CD8-positive, alpha-beta memory T cell (primary cell): ENCODE data around the gene PNMA1. TPM values are rescaled to one million over a fixed set of nuclear protein-coding genes. Genes with fewer than 3 reads are reported as not detected.

Experiments used
- CTCF ChIA-PET: fragments of 350-600 bp; sonication (Branson Sonifier 250); formaldehyde crosslinking; loops from one replicate; lab custom pipeline; 2021; ENCODE audit warnings: antibody characterized with exemption; lab: Charles Lee
- POLR2A ChIA-PET: fragments of 350-600 bp; sonication (Branson Sonifier 250); formaldehyde crosslinking; loops from one replicate; lab custom pipeline; 2021; ENCODE audit warnings: antibody characterized with exemption; lab: Charles Lee
- DNase-seq, 5 donors: peaks; one replicate each; pipeline versions ENCODE4 v3.0.0 to v3.0.0-alpha.2; 2020 to 2022; ENCODE audit warnings: mixed read lengths in 1 of 5
- H3K27ac ChIP-seq: one replicate; pipeline ENCODE4 v1.7.0; 2013; ENCODE audit warnings: low read depth, mild to moderate bottlenecking, low read length, moderate library complexity
- H3K27me3 ChIP-seq: 2 replicates; pipeline ENCODE4 v1.7.0; 2013; ENCODE audit warnings: low read length, mild to moderate bottlenecking; ENCODE audit not compliant: insufficient read depth, poor library complexity, severe bottlenecking
- H3K36me3 ChIP-seq: 2 replicates; pipeline ENCODE4 v1.7.0; 2013; ENCODE audit warnings: mild to moderate bottlenecking, low read length, moderate library complexity; ENCODE audit not compliant: insufficient read depth
- H3K4me1 ChIP-seq: 2 replicates; pipeline ENCODE4 v1.7.0; 2013; ENCODE audit warnings: mild to moderate bottlenecking, low read length, moderate library complexity; ENCODE audit not compliant: insufficient read depth
- H3K4me3 ChIP-seq: 2 replicates; pipeline ENCODE4 v1.7.0; 2013; ENCODE audit warnings: mild to moderate bottlenecking, low read length
- H3K9me3 ChIP-seq: 2 replicates; pipeline ENCODE4 v1.7.0; 2013; ENCODE audit warnings: mild to moderate bottlenecking, low read length
- H3K27ac Mint-ChIP-seq, 8 donors: one replicate each; pipeline ENCODE4 v1.8.0; 2020 to 2021; ENCODE audit warnings: mixed read lengths in 8 of 8, mild to moderate bottlenecking in 6 of 8, inconsistent platforms in 3 of 8, moderate library complexity in 3 of 8
- H3K27me3 Mint-ChIP-seq, 2 donors: one replicate each; pipeline ENCODE4 v1.8.0; 2020 to 2021; ENCODE audit warnings: mixed read lengths in 2 of 2, mild to moderate bottlenecking in 1 of 2, moderate library complexity in 1 of 2
- H3K36me3 Mint-ChIP-seq, 3 donors: one replicate each; pipeline ENCODE4 v1.8.0; 2020 to 2021; ENCODE audit warnings: mixed read lengths in 3 of 3, inconsistent platforms in 1 of 3, mild to moderate bottlenecking in 1 of 3
- H3K4me1 Mint-ChIP-seq, 3 donors: one replicate each; pipeline ENCODE4 v1.8.0; 2020 to 2021; ENCODE audit warnings: mixed read lengths in 3 of 3, inconsistent platforms in 1 of 3, mild to moderate bottlenecking in 1 of 3
- H3K4me3 Mint-ChIP-seq, 7 donors: one replicate each; pipeline ENCODE4 v1.8.0; 2020 to 2021; ENCODE audit warnings: mixed read lengths in 7 of 7, mild to moderate bottlenecking in 6 of 7, moderate library complexity in 4 of 7, inconsistent platforms in 2 of 7
- H3K9me3 Mint-ChIP-seq, 5 donors: one replicate each; pipeline ENCODE4 v1.8.0; 2020 to 2022; ENCODE audit warnings: mixed read lengths in 5 of 5, mild to moderate bottlenecking in 3 of 5, moderate library complexity in 2 of 5, inconsistent platforms in 1 of 5
- polyA plus RNA-seq: library from polyadenylated mRNA; unstranded; fragments of 300-500 nt; fragmentation: Illumina TruSeq; gene quantifications from one replicate; pipeline ENCODE4 v1.2.3, GENCODE V29; 2021
- total RNA-seq, 2 experiments: library from RNA; stranded (reverse); gene quantifications; one replicate each; pipeline ENCODE4 v1.2.3, GENCODE V29; 2021

The PNMA1 gene
- total and polyA plus RNA-seq, 3 experiments from 2014 or later = 43.7 to 61.0 (median 56.8) TPM

DNA sequence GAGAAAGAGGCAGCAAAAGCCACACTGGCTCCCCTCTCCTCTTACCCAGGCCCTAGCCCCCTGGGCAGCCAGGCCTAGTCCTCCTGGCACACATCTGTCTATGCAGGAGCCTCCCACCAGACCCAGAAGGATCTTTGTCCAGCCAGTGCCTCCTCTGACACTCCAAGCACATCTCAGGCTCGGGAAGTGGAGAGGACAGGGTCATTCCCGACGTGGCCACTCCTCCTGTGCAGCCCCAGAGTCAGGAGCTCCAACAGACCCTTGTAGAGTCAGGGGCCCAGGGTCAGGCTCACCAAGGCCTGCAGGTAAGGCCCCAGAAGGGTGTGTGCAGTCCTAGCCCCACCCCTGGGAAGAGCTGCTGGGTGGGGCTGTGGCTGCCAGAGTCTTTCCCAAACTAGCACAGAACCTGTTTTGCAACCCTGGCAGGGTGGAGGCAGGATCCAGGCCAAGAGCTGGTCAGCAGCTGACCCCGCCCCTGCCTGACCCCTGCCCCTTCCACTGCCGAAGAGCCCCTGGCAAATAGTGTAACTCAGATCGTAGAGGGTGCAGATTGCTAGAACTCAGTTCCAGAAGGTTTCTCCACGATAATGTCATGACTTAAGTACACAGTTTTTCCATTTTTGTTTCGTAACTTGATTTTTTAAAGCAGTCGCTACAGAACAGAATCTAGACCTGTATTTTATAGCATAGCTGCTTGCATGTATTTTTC is 26.6 kb upstream of the PNMA1 start:
- ChIA-PET CTCF (interaction anchor here (1.0 to 8.5 kb wide), 9 partner anchors 9 to 111 kb away, joined by 3 to 137 read pairs (median 6); a partner anchor contains a TSS), POLR2A (interaction anchor here (0.6 to 6.2 kb wide), 8 partner anchors 13 to 48 kb away, joined by 3 to 67 read pairs (median 6); partner anchors contain the start of gene PNMA1)
- peak overlapping the region; percentile 68 for H3K27ac ChIP-seq
- Mint-ChIP-seq H3K36me3 (peaks cover 0 to 41% (median 3%) of the 10 kb centered on the region in 3 donors), H3K27me3 (no peaks in the 10 kb centered on the region), H3K4me3 (peak overlapping the region; percentile 79 to 94 (median 85)), H3K4me1 (peaks cover 58 to 82% (median 60%) of the 10 kb centered on the region in 3 donors), H3K27ac (peak overlapping the region; percentile 91 to 98 (median 95)), H3K9me3 (no peaks in the 10 kb centered on the region)
- H3K9me3 ChIP-seq = no peaks in the 10 kb centered on the region
- H3K36me3 ChIP-seq = peaks cover 16% of the 10 kb centered on the region
- no peaks in the 10 kb centered on the region for H3K27me3 ChIP-seq
- DNase-seq = no peak
- H3K4me1 ChIP-seq = peaks cover 59% of the 10 kb centered on the region
- peak overlapping the region; percentile 62 for H3K4me3 ChIP-seq

GRCh38 chr14:73739899-73740617 is 25.9 kb upstream of the PNMA1 start:
- Mint-ChIP-seq H3K4me3 (peak overlapping the region in 2 of 7 donors; percentile 90), H3K27me3 (no peaks in the 10 kb centered on the region), H3K9me3 (no peaks in the 10 kb centered on the region), H3K27ac (peak overlapping the region; percentile 85 to 98 (median 95)), H3K4me1 (peaks cover 52 to 75% (median 53%) of the 10 kb centered on the region in 3 donors), H3K36me3 (peaks cover 0 to 44% (median 5%) of the 10 kb centered on the region in 3 donors)
- H3K27me3 ChIP-seq = no peaks in the 10 kb centered on the region
- CTCF ChIA-PET = interaction anchor here (1.3 to 8.5 kb wide), 5 partner anchors 11 to 112 kb away, joined by 3 to 137 read pairs (median 5); a partner anchor contains a TSS
- POLR2A ChIA-PET = interaction anchor here (1.4 to 6.2 kb wide), 5 partner anchors 14 to 49 kb away, joined by 3 to 67 read pairs (median 15); partner anchors contain the start of gene PNMA1
- H3K4me3 ChIP-seq = no peak overlapping the region
- H3K27ac ChIP-seq = peak overlapping the region; percentile 68
- no peaks in the 10 kb centered on the region for H3K9me3 ChIP-seq
- DNase-seq = no peak
- H3K4me1 ChIP-seq = peaks cover 52% of the 10 kb centered on the region
- H3K36me3 ChIP-seq = peaks cover 17% of the 10 kb centered on the region

DNA sequence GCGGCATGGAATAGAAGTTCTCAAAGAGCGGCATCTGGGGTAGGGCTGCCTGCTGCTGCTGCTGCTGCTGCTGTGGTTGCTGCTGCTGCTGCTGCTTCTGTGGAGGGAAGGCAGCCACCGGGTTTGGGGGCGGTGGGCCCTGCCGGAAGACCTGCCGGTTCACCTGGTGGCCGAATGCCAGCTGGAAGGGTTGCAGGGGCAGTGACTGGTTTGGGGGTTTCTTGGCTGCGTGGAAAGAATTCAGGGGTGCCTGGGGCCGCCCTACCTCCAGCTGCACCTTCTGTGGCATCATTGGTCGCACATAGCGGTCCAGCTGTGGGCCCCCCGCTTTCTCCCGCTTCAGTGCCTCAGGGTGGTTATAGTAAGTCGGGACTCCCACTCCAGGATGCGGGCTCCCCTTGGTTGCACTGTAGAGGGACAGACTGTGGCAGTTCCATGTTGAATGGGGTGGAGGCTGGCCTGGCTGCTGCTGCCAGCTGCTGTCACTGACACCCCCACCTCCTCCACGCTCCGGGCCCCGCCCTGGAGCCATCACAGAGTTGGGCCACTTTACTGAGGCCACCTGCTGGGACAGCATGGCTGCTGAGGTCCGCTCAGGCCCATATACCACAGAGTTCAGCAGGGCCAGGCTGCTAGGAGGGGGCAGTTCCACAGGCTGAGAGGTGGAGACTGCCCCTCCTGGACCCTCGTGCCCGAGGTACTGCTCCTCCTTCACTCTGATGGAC is 25.2 kb upstream of the PNMA1 start:
- no peak overlapping the region for H3K4me3 ChIP-seq
- Mint-ChIP-seq H3K36me3 (peaks cover 0 to 51% (median 11%) of the 10 kb centered on the region in 3 donors), H3K4me1 (peaks cover 49 to 73% (median 51%) of the 10 kb centered on the region in 3 donors), H3K4me3 (no peak overlapping the region), H3K9me3 (no peaks in the 10 kb centered on the region), H3K27ac (peak overlapping the region in 6 of 8 donors; percentile 22 to 98 (median 68)), H3K27me3 (no peaks in the 10 kb centered on the region)
- no peaks in the 10 kb centered on the region for H3K27me3 ChIP-seq
- peaks cover 45% of the 10 kb centered on the region for H3K4me1 ChIP-seq
- no peak for DNase-seq
- POLR2A ChIA-PET = interaction anchor here (1.0 to 5.1 kb wide), 2 partner anchors 20 to 21 kb away, joined by 5 to 67 read pairs; a partner anchor contains a TSS
- H3K36me3 ChIP-seq = peaks cover 24% of the 10 kb centered on the region
- CTCF ChIA-PET = interaction anchor here (1.3 to 8.5 kb wide), 3 partner anchors 10 to 46 kb away, joined by 3 to 137 read pairs (median 34); a partner anchor contains a TSS
- no peak overlapping the region for H3K27ac ChIP-seq
- no peaks in the 10 kb centered on the region for H3K9me3 ChIP-seq

GRCh38 chr14:73738518-73739173 is 24.5 kb upstream of the PNMA1 start:
- DNase-seq = no peak
- peak overlapping the region in 3 of 8 donors; percentile 27 to 39 (median 33) for H3K27ac Mint-ChIP-seq
- H3K27ac ChIP-seq = no peak overlapping the region
- H3K36me3 ChIP-seq = peaks cover 26% of the 10 kb centered on the region
- ChIA-PET POLR2A (interaction anchor here (1.0 kb wide), 1 partner anchor 22 kb away, joined by 5 read pairs; a partner anchor contains a TSS), CTCF (interaction anchor here (1.3 to 5.6 kb wide), 2 partner anchors 10 to 47 kb away, joined by 3 to 34 read pairs; no protein-coding TSS in a partner anchor)
- no peaks in the 10 kb centered on the region for H3K27me3 Mint-ChIP-seq
- H3K4me1 Mint-ChIP-seq = peaks cover 42 to 66% (median 44%) of the 10 kb centered on the region in 3 donors
- no peak overlapping the region for H3K4me3 Mint-ChIP-seq
- H3K9me3 ChIP-seq = no peaks in the 10 kb centered on the region
- H3K36me3 Mint-ChIP-seq = peaks cover 0 to 58% (median 12%) of the 10 kb centered on the region in 3 donors
- peaks cover 38% of the 10 kb centered on the region for H3K4me1 ChIP-seq
- H3K27me3 ChIP-seq = no peaks in the 10 kb centered on the region
- H3K9me3 Mint-ChIP-seq = no peaks in the 10 kb centered on the region
- no peak overlapping the region for H3K4me3 ChIP-seq

GRCh38 chr14:73736842-73737241 is 22.7 kb upstream of the PNMA1 start:
- POLR2A ChIA-PET = no interaction called here
- H3K4me3 Mint-ChIP-seq = no peak overlapping the region
- peaks cover 27 to 53% (median 30%) of the 10 kb centered on the region in 3 donors for H3K4me1 Mint-ChIP-seq
- no peak overlapping the region for H3K27ac ChIP-seq
- H3K9me3 ChIP-seq = no peaks in the 10 kb centered on the region
- H3K36me3 Mint-ChIP-seq = peaks cover 0 to 68% (median 14%) of the 10 kb centered on the region in 3 donors
- CTCF ChIA-PET = no interaction called here
- H3K27ac Mint-ChIP-seq = peak overlapping the region in 5 of 8 donors; percentile 17 to 82 (median 50)
- no peak for DNase-seq
- H3K9me3 Mint-ChIP-seq = no peaks in the 10 kb centered on the region
- H3K4me1 ChIP-seq = peaks cover 20% of the 10 kb centered on the region
- H3K36me3 ChIP-seq = peaks cover 28% of the 10 kb centered on the region
- H3K27me3 ChIP-seq = no peaks in the 10 kb centered on the region
- no peaks in the 10 kb centered on the region for H3K27me3 Mint-ChIP-seq
- no peak overlapping the region for H3K4me3 ChIP-seq

DNA sequence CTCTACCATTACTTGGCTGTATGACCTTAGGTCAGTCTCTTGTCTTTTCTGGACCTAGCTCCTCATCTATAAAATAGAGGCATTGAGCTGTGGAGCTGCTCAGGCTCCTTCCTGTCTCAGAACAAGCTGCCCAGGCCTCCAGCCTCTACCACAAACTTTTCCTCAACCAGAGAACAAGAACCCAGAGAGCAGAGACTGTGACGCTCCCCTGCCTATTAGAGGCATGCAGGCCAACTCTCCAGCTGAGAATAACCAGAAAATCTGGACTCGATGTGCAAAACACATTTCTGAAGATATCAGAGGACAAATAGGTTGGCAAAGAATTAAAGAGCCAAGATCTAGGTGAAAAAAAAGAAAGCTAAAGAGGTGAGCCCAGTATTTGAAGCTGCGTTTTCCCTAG is 17.8 kb upstream of the PNMA1 start:
- Histone ChIP-seq H3K4me3 (no peak overlapping the region), H3K27ac (no peak overlapping the region), H3K36me3 (peaks cover 44% of the 10 kb centered on the region), H3K9me3 (no peaks in the 10 kb centered on the region), H3K4me1 (peaks cover 9% of the 10 kb centered on the region), H3K27me3 (no peaks in the 10 kb centered on the region)
- Mint-ChIP-seq H3K4me1 (peaks cover 16 to 45% (median 25%) of the 10 kb centered on the region in 3 donors), H3K36me3 (peaks cover 0 to 87% (median 23%) of the 10 kb centered on the region in 3 donors), H3K27ac (peak overlapping the region; percentile 17 to 90 (median 72)), H3K9me3 (no peaks in the 10 kb centered on the region), H3K27me3 (no peaks in the 10 kb centered on the region), H3K4me3 (no peak overlapping the region)
- ChIA-PET POLR2A (interaction anchor here (0.6 to 0.8 kb wide), 3 partner anchors 26 to 297 kb away, joined by 3 to 5 read pairs (median 3); no protein-coding TSS in a partner anchor), CTCF (interaction anchor here (1.8 to 13.3 kb wide), 3 partner anchors 10 to 95 kb away, joined by 9 to 208 read pairs (median 128); a partner anchor contains a TSS)
- no peak for DNase-seq
